ENCODE results near the gene TLX2.

The TLX2 gene

GRCh38 chr2:74499940-74500577 lies 14.2 kb upstream of the TLX2 start:
- TF ChIP-seq, protein P1, sequence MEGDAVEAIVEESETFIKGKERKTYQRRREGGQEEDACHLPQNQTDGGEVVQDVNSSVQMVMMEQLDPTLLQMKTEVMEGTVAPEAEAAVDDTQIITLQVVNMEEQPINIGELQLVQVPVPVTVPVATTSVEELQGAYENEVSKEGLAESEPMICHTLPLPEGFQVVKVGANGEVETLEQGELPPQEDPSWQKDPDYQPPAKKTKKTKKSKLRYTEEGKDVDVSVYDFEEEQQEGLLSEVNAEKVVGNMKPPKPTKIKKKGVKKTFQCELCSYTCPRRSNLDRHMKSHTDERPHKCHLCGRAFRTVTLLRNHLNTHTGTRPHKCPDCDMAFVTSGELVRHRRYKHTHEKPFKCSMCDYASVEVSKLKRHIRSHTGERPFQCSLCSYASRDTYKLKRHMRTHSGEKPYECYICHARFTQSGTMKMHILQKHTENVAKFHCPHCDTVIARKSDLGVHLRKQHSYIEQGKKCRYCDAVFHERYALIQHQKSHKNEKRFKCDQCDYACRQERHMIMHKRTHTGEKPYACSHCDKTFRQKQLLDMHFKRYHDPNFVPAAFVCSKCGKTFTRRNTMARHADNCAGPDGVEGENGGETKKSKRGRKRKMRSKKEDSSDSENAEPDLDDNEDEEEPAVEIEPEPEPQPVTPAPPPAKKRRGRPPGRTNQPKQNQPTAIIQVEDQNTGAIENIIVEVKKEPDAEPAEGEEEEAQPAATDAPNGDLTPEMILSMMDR (IDR thresholded peaks at IDR 0.05): no peak

GRCh38 chr2:74500578-74500946 lies 13.7 kb upstream of the TLX2 start:
- TF ChIP-seq, protein P1 (IDR thresholded peaks at IDR 0.05): no peak

- TF ChIP-seq, protein P1 (IDR thresholded peaks at IDR 0.05): no peak
These were observed 12.7 kb upstream of the TLX2 start for GRCh38 chr2:74501335-74502071.

DNA sequence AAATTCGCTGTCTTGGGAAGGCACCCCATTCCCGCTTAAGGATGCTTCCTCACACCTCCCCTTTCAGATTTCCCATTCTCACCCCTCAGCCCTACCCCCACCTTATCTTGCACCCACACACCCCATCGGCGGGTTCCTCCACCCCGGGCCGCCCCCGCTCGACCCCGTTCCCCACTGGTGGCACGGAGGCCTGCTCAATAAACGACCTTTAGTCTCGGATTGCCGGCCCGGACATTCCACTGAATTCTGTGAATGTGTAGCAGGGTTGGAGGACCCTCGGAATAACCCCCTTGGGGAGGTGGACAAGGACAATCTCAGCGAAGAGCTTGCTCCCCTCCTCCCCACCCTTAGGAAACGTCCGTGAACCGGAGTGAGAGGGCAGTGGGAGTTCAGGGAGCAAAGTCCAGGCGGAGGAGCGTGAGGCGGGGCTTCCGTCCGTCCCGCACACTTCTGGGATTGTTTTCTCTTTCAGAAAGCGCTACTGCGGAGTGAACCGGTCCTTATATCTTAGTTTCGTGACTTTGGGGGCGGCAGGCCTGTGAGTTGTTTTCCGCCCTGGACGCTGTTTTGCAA lies 12.0 kb upstream of the TLX2 start:
- TF ChIP-seq, protein P1 (IDR thresholded peaks at IDR 0.05): no peak

DNA sequence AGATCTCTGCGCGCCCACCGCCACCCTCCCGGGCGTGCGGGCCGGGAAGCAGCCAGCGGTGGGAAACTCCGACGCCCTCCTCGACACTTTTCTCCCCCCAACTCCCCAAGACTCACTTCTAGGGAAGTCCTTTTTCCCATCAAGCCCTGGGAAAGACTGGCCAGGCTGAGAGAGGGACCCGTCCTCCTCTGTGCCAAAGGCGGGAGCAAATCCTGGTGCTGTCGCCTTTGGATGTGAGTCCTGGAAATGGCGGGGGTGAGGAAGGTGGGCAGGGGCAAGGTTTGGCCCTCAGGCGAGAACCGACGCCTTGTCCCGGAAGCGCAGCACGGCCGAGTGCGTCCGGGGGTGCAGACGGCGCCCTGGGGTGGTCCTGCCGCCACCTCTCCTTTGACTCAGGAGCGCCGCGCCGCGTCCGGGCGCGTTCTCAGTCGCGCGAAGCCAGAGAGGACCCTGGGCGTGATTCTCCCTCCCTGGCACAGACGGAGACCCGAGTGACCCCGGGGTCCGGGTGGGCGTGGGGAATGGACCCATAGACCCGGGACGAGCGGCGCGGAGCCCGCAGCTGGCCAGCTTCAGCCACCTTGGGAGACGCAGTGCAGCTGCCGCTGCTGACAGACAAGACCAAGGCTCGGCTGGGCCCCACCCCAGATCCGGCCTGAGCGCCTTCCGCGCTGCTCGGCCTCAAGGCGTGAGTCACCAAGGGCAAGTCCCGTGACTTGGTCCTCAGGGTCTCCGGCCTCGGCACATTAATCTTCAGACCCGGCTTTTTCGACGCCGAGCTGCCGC lies 11.3 kb upstream of the TLX2 start:
- TF ChIP-seq, protein P1 (IDR thresholded peaks at IDR 0.05): no peak

DNA sequence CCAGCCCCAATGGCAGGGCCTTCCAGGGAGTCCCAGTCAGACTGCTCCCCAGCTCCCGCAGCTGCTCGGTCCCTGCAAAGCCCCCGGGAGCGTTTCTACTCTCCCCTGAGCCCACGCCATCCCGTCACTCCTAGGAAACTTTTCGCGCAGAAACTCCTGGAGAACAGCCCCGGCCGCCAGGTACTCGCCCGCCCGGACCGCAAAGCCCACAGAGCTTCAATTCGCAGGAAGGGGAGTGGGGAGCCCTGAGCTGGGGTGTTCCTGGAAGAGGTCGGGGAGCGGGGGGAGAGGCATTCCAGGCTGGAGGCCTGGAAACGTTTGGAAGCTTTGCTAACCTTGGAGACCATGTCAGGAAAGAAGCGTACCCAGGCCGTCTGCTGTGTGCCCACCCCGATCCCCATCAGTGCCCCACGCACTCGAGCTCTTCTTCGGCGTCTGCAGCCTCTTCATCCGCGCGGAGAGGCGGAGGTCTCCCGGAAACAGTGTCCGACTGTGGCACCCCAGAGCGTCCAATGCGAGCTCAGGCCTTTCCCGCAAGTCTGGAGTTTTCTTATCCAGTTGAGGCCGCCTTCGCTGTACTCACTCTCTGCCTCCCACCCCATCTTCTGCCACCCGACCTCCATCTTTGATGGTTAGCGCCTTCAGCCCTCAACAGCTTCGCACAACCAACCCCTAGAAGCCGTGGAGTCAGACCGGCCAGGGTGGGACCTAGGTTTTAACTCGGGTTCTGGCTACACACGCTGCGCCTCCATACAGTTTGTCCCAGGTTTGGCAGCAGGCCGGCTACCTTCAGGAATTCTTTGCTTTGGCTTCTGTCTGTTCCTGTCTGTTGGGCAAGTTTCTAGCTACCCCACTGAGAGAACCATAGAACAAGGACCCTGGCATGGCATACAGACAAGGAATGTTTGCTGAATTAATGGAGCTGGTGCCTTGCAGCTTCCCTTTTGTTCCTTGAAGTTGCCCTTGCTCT lies 10.5 kb upstream of the TLX2 start:
- TF ChIP-seq, protein P1 (IDR thresholded peaks at IDR 0.05): no peak

Data from LNCAP (cell line).